ENCODE measurements around the gene RFLNA.

RFLNA gene

DNA sequence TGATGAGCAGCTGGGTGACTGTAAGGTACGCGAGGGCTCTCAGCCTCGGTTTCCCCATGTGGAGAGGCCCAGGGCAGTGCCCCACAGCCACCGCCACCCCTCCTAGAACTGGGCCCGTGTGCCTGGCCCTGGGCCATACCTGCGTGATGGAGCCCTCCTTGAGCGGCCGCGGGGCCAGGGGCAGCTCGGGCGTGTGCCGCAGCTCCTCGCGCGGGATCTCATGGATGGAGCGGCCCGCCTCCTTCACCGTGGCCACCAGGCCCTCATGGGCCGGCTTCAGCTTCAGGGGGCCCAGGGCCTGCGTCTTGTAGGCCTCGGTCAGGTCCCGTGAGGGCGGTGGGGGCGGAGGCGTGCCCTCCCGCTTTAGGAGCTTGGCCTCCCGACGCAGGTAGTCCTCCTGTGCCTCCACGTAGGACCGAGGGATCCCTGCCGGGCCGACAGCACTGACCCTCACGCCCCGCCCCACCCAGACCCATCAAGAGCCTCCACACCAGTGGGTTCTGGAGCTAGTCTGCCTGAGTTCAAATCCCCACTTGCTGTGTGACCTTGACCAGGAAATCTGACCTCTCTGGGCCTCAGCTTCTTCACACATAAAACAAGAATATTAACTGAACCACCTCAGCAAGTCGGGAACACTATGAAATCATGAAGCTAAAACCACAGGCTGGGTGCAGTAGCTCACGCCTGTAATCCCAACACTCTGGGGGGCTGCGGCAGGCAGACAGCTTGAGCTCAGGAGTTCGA lies 51.7 kb downstream of the RFLNA start:
- H3K9me3 ChIP-seq (ENCODE audit: low read length) = no peaks in the 10 kb centered on the region
- no peak overlapping the region for H3K4me3 ChIP-seq (ENCODE audit: low read depth in 1 of 2, low read length in 2 of 2)
- H3K36me3 ChIP-seq (ENCODE audit: insufficient read depth, low read length) = peaks cover 89% of the 10 kb centered on the region
- H3K9ac ChIP-seq (ENCODE audit: low read length) = no peak overlapping the region
- no peaks in the 10 kb centered on the region for H3K4me1 ChIP-seq (ENCODE audit: insufficient read depth, low read length)
- no peaks in the 10 kb centered on the region for H3K27me3 ChIP-seq (ENCODE audit: control insufficient read depth in 1 of 2, insufficient read depth in 2 of 2, low read length in 2 of 2)
- H3K27ac ChIP-seq (ENCODE audit: low read depth, low read length) = no peak overlapping the region

DNA sequence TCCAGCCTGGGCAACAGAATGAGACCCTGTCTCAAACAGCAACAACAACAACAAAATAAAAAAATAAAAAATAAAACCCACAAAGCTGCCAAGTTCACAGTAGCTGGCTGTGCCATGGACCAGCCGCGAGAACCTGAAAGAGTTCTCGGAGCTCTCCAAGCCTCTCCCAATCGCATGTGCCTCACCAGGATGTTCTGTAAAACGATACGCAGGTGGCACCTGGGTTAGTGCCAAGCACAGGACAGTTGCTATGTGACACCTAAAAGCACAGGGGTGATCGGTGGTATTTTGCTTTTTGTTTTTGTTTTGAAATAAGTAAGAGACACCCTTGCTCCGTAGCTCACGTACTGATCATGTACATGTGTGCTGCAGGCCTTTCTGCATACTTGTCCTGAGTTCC lies 52.4 kb downstream of the RFLNA start:
- H3K27ac ChIP-seq (ENCODE audit: low read depth, low read length) = no peak overlapping the region
- H3K27me3 ChIP-seq (ENCODE audit: control insufficient read depth in 1 of 2, insufficient read depth in 2 of 2, low read length in 2 of 2) = no peaks in the 10 kb centered on the region
- no peak overlapping the region for H3K4me3 ChIP-seq (ENCODE audit: low read depth in 1 of 2, low read length in 2 of 2)
- H3K4me1 ChIP-seq (ENCODE audit: insufficient read depth, low read length) = no peaks in the 10 kb centered on the region
- peaks cover 92% of the 10 kb centered on the region for H3K36me3 ChIP-seq (ENCODE audit: insufficient read depth, low read length)
- no peak overlapping the region for H3K9ac ChIP-seq (ENCODE audit: low read length)
- H3K9me3 ChIP-seq (ENCODE audit: low read length) = no peaks in the 10 kb centered on the region

DNA sequence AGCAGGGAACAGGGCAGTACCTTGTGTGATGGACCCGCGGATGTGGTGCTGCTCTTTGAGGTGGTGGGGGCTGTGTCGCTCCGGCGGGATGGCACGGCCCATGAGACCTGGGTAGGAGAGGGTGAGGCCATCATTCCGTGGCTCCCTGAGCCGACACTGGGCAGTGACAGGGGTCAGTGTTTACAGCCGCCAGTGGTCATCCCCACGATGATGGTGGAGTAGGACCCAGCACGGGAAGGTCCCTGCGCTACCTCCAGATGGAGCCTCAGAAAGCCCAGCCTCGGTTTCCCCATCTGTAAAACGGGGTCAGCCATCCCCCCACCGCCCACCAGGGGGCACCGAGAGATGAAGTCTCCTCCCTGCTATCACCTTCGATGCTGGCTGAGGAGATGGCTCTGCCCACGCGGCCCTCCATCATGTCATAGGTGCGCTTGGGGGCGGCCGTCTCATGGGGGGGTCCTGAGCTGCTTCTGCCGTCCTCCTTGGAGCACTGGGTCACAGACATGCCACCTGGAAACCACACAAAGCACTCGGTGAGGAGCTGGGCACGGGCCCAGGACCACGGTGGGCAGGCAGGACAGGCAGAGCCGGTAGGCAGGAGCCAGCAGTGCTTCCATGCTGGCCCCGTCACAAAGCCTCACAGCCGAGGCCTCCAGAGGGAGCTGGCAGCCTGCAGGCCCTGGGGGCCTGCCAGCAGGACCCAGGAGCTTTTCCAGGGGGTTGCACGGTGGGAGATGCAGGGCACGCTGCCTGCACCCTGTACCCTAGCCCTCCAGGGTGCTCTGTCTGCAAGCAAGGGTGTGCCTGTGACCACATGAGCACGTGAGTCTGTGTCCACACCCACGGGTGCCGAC lies 53.1 kb downstream of the RFLNA start:
- no peaks in the 10 kb centered on the region for H3K9me3 ChIP-seq (ENCODE audit: low read length)
- H3K27me3 ChIP-seq (ENCODE audit: control insufficient read depth in 1 of 2, insufficient read depth in 2 of 2, low read length in 2 of 2) = no peaks in the 10 kb centered on the region
- H3K4me3 ChIP-seq (ENCODE audit: low read depth in 1 of 2, low read length in 2 of 2) = no peak overlapping the region
- peaks cover 7% of the 10 kb centered on the region for H3K4me1 ChIP-seq (ENCODE audit: insufficient read depth, low read length)
- H3K9ac ChIP-seq (ENCODE audit: low read length) = no peak overlapping the region
- H3K27ac ChIP-seq (ENCODE audit: low read depth, low read length) = no peak overlapping the region
- H3K36me3 ChIP-seq (ENCODE audit: insufficient read depth, low read length) = peaks cover 92% of the 10 kb centered on the region

DNA sequence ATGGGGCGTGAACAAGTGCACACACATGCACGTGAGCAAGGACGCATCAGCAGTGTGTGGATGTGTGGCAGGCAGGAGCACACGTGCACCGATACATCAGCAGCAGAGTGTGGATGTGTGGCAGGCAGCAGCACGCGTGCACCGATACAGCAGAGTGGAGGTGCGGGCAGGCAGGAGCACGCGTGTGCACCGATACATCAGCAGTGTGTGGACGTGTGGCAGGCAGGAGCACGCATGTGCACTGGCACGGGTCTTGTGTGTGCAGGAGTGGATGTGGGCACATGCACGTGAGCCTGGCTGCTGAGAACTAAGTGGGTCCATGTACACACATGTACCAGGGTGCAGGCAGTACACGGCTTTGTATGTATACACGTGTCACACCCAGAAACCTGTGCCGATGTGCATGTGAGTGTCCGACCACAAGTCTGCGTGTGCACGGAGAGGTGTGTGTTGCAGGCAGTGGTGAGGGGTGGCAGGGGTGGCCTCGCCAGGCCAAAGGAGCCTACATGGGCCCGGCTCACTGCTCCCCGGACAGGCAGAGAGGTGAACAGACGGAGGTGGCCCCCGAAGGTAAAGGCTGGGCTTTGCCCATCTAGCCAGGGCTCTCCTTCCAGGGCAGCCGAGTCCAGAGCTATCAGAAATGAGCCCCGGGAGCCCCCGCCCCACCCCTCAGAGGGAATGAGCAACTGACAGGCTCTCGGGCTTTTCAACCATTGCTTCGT lies 53.9 kb downstream of the RFLNA start:
- Histone ChIP-seq H3K27ac (ENCODE audit: low read depth, low read length) (no peak overlapping the region), H3K9ac (ENCODE audit: low read length) (no peak overlapping the region), H3K4me1 (ENCODE audit: insufficient read depth, low read length) (peaks cover 9% of the 10 kb centered on the region), H3K9me3 (ENCODE audit: low read length) (no peaks in the 10 kb centered on the region), H3K4me3 (ENCODE audit: low read depth in 1 of 2, low read length in 2 of 2) (no peak overlapping the region), H3K36me3 (ENCODE audit: insufficient read depth, low read length) (peaks cover 96% of the 10 kb centered on the region), H3K27me3 (ENCODE audit: control insufficient read depth in 1 of 2, insufficient read depth in 2 of 2, low read length in 2 of 2) (no peaks in the 10 kb centered on the region)

DNA sequence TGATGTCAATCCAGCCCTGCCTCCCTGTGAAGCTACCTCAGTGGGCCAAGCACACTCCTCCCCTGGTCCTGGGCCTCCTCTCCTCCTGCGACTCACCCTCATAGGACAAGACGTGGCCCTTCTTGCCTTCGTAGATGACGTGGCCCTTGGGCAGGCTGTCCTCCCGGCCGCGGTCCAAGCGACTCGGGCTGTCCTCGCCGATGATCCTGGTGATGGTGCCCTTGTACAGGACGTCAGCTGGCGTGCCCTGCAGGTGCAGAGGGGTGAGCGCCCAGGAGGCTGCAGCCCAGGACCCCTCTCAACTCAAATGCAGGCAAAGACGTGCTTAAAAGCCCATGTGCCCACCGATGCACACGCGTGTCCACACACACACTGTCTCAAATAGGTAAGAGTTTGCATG lies 55.6 kb downstream of the RFLNA start:
- Histone ChIP-seq H3K4me3 (ENCODE audit: low read depth in 1 of 2, low read length in 2 of 2) (no peak overlapping the region), H3K9me3 (ENCODE audit: low read length) (no peaks in the 10 kb centered on the region), H3K4me1 (ENCODE audit: insufficient read depth, low read length) (peaks cover 9% of the 10 kb centered on the region), H3K27ac (ENCODE audit: low read depth, low read length) (no peak overlapping the region), H3K9ac (ENCODE audit: low read length) (no peak overlapping the region), H3K36me3 (ENCODE audit: insufficient read depth, low read length) (peaks cover 96% of the 10 kb centered on the region), H3K27me3 (ENCODE audit: control insufficient read depth in 1 of 2, insufficient read depth in 2 of 2, low read length in 2 of 2) (no peaks in the 10 kb centered on the region)

DNA sequence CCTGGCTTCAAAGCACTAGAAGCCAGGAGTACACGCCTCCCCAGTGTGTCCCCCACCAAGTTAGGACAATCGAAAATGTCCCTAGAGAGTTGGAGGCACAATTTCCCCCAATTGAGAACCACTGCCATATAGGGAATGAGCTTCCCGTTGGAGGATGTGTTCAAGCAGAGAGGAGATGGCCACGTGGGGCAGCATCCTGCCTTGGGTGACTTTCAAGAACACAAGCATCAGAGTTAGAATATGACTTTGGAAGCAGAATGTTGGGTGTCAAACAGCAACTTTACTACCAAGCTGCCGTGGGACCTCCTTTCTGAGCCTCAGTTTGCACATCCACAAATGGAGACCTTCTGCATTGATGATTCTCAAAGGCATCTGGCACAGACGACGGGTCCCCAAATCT lies 56.5 kb downstream of the RFLNA start:
- H3K27me3 ChIP-seq (ENCODE audit: control insufficient read depth in 1 of 2, insufficient read depth in 2 of 2, low read length in 2 of 2) = no peaks in the 10 kb centered on the region
- H3K4me1 ChIP-seq (ENCODE audit: insufficient read depth, low read length) = peaks cover 9% of the 10 kb centered on the region
- no peak overlapping the region for H3K4me3 ChIP-seq (ENCODE audit: low read depth in 1 of 2, low read length in 2 of 2)
- H3K9ac ChIP-seq (ENCODE audit: low read length) = no peak overlapping the region
- H3K9me3 ChIP-seq (ENCODE audit: low read length) = no peaks in the 10 kb centered on the region
- no peak overlapping the region for H3K27ac ChIP-seq (ENCODE audit: low read depth, low read length)
- H3K36me3 ChIP-seq (ENCODE audit: insufficient read depth, low read length) = peaks cover 96% of the 10 kb centered on the region

DNA sequence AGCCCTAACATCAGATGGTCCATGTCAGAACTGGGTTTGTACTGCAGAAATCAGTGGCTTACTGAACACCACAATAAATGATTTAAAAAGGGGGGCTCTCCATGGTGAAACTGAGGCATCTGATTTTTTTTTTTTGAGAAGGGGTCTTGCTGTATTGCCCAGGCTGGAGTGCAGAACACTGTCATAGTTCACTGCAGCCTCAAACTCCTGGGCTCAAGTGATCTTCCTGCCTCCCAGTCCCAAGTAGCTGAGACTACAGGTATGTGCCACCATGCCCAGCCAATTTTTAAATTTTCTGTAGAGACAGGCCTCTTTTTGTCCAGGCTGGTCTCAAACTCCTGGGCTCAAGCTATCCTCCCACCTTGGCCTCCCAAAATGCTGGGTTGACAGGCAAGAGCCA lies 57.4 kb downstream of the RFLNA start:
- no peak overlapping the region for H3K4me3 ChIP-seq (ENCODE audit: low read depth in 1 of 2, low read length in 2 of 2)
- H3K27ac ChIP-seq (ENCODE audit: low read depth, low read length) = no peak overlapping the region
- H3K9me3 ChIP-seq (ENCODE audit: low read length) = no peaks in the 10 kb centered on the region
- peaks cover 9% of the 10 kb centered on the region for H3K4me1 ChIP-seq (ENCODE audit: insufficient read depth, low read length)
- no peaks in the 10 kb centered on the region for H3K27me3 ChIP-seq (ENCODE audit: control insufficient read depth in 1 of 2, insufficient read depth in 2 of 2, low read length in 2 of 2)
- no peak overlapping the region for H3K9ac ChIP-seq (ENCODE audit: low read length)
- H3K36me3 ChIP-seq (ENCODE audit: insufficient read depth, low read length) = peaks cover 95% of the 10 kb centered on the region

DNA sequence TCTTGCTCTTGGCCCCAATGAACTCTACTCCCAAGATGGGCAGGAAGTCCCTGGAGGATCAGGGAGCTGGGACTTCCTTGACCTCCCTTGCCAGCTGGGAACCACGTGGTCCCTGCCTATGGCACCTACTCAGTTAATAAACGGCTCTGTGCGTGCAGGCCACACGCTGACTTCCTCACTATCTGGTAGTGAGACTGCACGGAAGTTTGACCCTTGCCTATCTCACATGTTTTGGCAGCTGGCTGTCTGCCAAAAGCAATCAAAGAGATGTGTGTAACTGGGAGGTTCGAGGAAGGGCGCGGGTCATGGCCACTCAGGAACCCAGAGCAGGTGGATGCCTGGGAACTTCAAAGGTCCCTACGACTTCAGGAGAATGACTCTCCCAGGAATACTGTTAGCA lies 57.9 kb downstream of the RFLNA start:
- H3K9me3 ChIP-seq (ENCODE audit: low read length) = no peaks in the 10 kb centered on the region
- peak overlapping the region; percentile 2 for H3K27ac ChIP-seq (ENCODE audit: low read depth, low read length)
- H3K9ac ChIP-seq (ENCODE audit: low read length) = no peak overlapping the region
- H3K27me3 ChIP-seq (ENCODE audit: control insufficient read depth in 1 of 2, insufficient read depth in 2 of 2, low read length in 2 of 2) = no peaks in the 10 kb centered on the region
- H3K4me3 ChIP-seq (ENCODE audit: low read depth in 1 of 2, low read length in 2 of 2) = no peak overlapping the region
- H3K36me3 ChIP-seq (ENCODE audit: insufficient read depth, low read length) = peaks cover 95% of the 10 kb centered on the region
- H3K4me1 ChIP-seq (ENCODE audit: insufficient read depth, low read length) = peaks cover 9% of the 10 kb centered on the region

DNA sequence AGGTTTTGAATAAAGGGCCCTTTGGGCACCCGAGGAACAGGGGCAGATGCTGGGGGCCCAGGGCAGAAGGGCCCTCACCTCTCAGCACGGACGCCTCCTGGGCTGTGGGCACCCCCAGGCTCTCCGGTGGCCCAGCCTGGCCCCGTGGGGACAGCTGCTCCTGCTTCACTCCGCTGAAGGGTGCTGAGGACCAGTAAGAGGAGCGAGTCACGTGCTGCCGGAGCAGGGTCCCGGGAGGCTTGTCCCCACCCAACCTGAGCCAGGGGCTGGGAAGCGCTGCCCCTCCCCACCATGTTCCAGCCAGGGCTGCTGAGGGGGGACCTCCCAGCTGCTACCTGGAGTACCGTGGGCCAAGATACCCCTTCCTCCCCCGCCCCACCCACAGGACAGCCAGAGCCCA lies 59.5 kb downstream of the RFLNA start:
- Histone ChIP-seq H3K27ac (ENCODE audit: low read depth, low read length) (no peak overlapping the region), H3K27me3 (ENCODE audit: control insufficient read depth in 1 of 2, insufficient read depth in 2 of 2, low read length in 2 of 2) (no peaks in the 10 kb centered on the region), H3K4me3 (ENCODE audit: low read depth in 1 of 2, low read length in 2 of 2) (no peak overlapping the region), H3K9me3 (ENCODE audit: low read length) (no peaks in the 10 kb centered on the region), H3K9ac (ENCODE audit: low read length) (no peak overlapping the region), H3K36me3 (ENCODE audit: insufficient read depth, low read length) (peaks cover 91% of the 10 kb centered on the region), H3K4me1 (ENCODE audit: insufficient read depth, low read length) (peaks cover 19% of the 10 kb centered on the region)

DNA sequence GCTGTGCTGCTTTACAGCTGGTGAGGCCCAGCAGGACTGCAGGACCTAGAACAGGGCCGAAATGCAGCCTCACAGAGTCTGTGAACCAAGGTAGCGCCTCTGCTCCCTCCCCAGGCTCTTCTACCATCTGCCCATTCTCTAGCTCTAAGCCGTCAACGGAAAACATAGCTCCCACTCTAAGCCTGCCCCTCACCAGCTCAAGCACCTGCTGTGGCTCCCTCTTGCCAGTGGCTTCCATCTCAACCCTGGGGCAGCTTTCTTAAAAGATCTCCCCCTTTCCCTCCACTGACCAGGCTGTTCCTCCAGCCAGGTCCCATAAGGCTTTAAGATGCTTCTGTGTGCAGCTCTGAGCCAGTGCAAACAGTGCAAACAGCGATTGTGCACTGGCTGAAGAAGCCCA lies 61.3 kb downstream of the RFLNA start:
- Histone ChIP-seq H3K4me1 (ENCODE audit: insufficient read depth, low read length) (peaks cover 26% of the 10 kb centered on the region), H3K9ac (ENCODE audit: low read length) (no peak overlapping the region), H3K27ac (ENCODE audit: low read depth, low read length) (no peak overlapping the region), H3K36me3 (ENCODE audit: insufficient read depth, low read length) (peaks cover 81% of the 10 kb centered on the region), H3K9me3 (ENCODE audit: low read length) (no peaks in the 10 kb centered on the region), H3K27me3 (ENCODE audit: control insufficient read depth in 1 of 2, insufficient read depth in 2 of 2, low read length in 2 of 2) (no peaks in the 10 kb centered on the region), H3K4me3 (ENCODE audit: low read depth in 1 of 2, low read length in 2 of 2) (no peak overlapping the region)

DNA sequence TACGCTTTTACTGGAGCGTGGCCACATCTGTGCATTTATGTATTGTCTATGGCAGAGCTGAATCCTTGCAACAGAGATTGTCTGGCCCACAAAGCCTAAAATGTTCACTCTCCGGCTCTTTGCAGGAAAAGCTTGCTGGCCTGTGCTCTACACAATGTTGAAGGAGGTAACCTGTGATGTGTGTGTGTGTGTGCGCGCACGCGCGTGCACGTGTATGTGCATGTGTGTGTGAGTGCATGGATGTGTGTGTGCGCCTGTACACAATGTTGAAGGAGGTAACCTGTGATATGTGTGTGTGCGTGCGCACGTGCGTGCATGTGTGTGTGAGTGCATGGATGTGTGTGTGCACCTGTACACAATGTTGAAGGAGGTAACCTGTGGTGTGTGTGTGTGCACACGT lies 62.7 kb downstream of the RFLNA start:
- H3K4me3 ChIP-seq (ENCODE audit: low read depth in 1 of 2, low read length in 2 of 2) = no peak overlapping the region
- H3K9ac ChIP-seq (ENCODE audit: low read length) = no peak overlapping the region
- H3K27me3 ChIP-seq (ENCODE audit: control insufficient read depth in 1 of 2, insufficient read depth in 2 of 2, low read length in 2 of 2) = no peaks in the 10 kb centered on the region
- H3K27ac ChIP-seq (ENCODE audit: low read depth, low read length) = no peak overlapping the region
- peaks cover 24% of the 10 kb centered on the region for H3K4me1 ChIP-seq (ENCODE audit: insufficient read depth, low read length)
- no peaks in the 10 kb centered on the region for H3K9me3 ChIP-seq (ENCODE audit: low read length)
- peaks cover 71% of the 10 kb centered on the region for H3K36me3 ChIP-seq (ENCODE audit: insufficient read depth, low read length)
